Measurements from ENCODE around the gene RNF38. TPM values are rescaled to one million over a fixed set of nuclear protein-coding genes. Genes with fewer than 3 reads are reported as not detected.
"Not testable (repeated sequence)": the region's sequence is repeated elsewhere in the genome, so short reads cannot be mapped to it uniquely, and the experiment has no call there.

RNF38 gene
- total RNA-seq, 4 donors from 2014 or later, result 36.9 to 61.4 (median 41.9) TPM

DNA sequence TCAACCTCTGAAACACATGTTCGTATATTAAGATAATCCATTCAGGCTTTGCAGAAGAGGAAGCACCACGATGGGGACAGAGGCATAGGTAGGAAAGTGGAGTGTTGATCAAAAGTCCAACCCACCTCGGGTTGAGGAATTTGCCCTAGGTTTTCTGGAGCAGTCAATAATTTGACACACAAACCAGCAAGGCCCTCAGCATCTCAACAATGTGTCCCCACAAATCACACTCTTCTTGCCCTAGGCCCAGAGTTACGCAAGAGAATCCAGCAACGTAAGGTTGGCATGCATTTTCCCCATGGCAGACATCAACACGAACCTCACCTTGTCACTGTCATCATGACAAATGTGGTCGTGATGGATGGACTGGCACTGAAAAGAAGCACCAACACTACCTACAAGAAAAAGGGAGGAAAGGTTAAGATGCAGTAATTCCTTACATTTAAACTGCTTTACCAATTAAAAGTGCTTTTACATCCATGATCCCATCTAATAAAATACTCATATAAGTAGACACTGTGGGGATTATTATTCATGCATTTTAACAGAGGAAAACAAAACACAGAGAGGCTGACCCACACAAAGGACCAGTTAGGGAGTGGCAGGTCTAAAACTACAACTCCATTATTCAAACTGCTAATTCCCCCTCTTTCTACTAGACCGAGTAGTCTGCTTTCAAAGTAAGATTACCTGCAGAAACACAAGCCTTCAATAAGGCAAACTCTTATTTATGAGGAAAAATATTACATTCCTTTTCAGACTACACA is 24.4 kb upstream of the RNF38 start:
- TF ChIP-seq POLR2A (IDR thresholded peaks at IDR 0.05), result no peak
- TF ChIP-seq, protein P1, sequence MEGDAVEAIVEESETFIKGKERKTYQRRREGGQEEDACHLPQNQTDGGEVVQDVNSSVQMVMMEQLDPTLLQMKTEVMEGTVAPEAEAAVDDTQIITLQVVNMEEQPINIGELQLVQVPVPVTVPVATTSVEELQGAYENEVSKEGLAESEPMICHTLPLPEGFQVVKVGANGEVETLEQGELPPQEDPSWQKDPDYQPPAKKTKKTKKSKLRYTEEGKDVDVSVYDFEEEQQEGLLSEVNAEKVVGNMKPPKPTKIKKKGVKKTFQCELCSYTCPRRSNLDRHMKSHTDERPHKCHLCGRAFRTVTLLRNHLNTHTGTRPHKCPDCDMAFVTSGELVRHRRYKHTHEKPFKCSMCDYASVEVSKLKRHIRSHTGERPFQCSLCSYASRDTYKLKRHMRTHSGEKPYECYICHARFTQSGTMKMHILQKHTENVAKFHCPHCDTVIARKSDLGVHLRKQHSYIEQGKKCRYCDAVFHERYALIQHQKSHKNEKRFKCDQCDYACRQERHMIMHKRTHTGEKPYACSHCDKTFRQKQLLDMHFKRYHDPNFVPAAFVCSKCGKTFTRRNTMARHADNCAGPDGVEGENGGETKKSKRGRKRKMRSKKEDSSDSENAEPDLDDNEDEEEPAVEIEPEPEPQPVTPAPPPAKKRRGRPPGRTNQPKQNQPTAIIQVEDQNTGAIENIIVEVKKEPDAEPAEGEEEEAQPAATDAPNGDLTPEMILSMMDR (IDR thresholded peaks at IDR 0.05), result no peak
- Histone ChIP-seq H3K27ac (no peak overlapping the region), H3K36me3 (no peaks in the 10 kb centered on the region), H3K4me3 (replicated peaks in 1 of 3) (no peak overlapping the region), H3K9me3 (no peaks in the 10 kb centered on the region), H3K27me3 (no peaks in the 10 kb centered on the region), H3K4me1 (peaks cover 11 to 14% of the 10 kb centered on the region in 2 donors)
- DNase-seq, result no peak
- 86 to 87% methylated on average over 8 of the region's 8 CpGs for WGBS, 2 donors
- intact Hi-C loops (cut with DNase I), result no loop called here

- no peak for DNase-seq
- Histone ChIP-seq H3K4me1 (peaks cover 22 to 25% of the 10 kb centered on the region in 2 donors), H3K9me3 (no peaks in the 10 kb centered on the region), H3K4me3 (replicated peaks in 1 of 3) (no peak overlapping the region), H3K27me3 (no peaks in the 10 kb centered on the region), H3K36me3 (no peaks in the 10 kb centered on the region), H3K27ac (peak overlapping the region in 1 of 3 donors; percentile 6)
- no peak for TF ChIP-seq POLR2A (IDR thresholded peaks at IDR 0.05)
- TF ChIP-seq, protein P1 (IDR thresholded peaks at IDR 0.05), result no peak
- WGBS, 2 donors, result 84 to 87% methylated on average over 3 of the region's 3 CpGs
- intact Hi-C loops (cut with DNase I), result no loop called here
Measured at GRCh38 chr9:36423206-36423605, 23.1 kb upstream of the RNF38 start.

- intact Hi-C loops (cut with DNase I), result no loop called here
- H3K36me3 ChIP-seq, result no peaks in the 10 kb centered on the region
- peak overlapping the region; percentile 49 to 81 (median 65) for H3K27ac ChIP-seq
- H3K4me3 ChIP-seq (replicated peaks in 1 of 3), result no peak overlapping the region
- DNase-seq, result peak; percentile 81 to 85
- TF ChIP-seq, protein P1 (IDR thresholded peaks at IDR 0.05), result no peak
- no peak for TF ChIP-seq POLR2A (IDR thresholded peaks at IDR 0.05)
- H3K4me1 ChIP-seq, result peaks cover 34 to 36% of the 10 kb centered on the region in 2 donors
- WGBS, 2 donors, result 56 to 62% methylated on average over 9 of the region's 9 CpGs
- no peaks in the 10 kb centered on the region for H3K9me3 ChIP-seq
- H3K27me3 ChIP-seq, result no peaks in the 10 kb centered on the region
Measured at GRCh38 chr9:36416890-36417289, 16.8 kb upstream of the RNF38 start.

DNA sequence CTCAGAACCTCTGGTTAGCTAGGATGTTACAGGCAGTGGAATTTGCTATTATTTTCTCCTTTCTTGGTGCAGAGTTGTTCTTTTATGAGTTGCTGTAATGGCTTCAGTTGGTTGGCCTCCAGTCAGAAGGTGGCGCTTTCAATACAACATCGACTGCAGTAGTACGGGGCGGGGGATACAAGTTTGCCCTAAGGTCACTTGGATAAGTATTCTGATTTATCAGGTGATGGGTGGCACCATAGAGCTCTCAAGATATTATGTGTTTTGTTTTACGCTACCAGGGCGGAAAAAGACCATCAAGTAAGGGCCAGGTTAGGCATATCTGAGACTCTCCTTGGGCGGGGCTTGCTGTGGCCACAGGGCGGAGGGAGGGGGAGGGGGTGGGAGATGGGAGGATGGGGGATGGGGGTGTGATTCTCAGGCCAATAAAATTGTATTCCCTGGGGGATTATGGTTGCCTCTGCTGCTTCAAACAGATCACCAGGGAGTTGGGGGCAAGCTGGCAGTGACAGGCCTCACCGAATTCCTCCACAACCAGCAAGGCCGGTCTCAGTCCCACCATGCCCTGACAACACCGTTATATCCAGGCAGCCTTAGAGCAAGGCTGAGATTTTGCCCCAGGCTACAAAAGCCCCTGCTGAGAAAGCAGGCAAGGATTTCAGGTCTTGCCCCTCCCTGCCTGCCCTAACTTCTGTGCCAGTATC is 15.9 kb upstream of the RNF38 start:
- WGBS, 2 donors, result 88 to 94% methylated on average over 9 to 11 of the region's 11 CpGs
- intact Hi-C loops (cut with DNase I), result no loop called here
- H3K27ac ChIP-seq, result peak overlapping the region in 2 of 3 donors; percentile 49 to 81
- TF ChIP-seq POLR2A (IDR thresholded peaks at IDR 0.05), result no peak
- TF ChIP-seq, protein P1 (IDR thresholded peaks at IDR 0.05), result no peak
- H3K36me3 ChIP-seq, result no peaks in the 10 kb centered on the region
- H3K4me1 ChIP-seq, result peaks cover 34 to 36% of the 10 kb centered on the region in 2 donors
- no peak for DNase-seq
- H3K4me3 ChIP-seq (replicated peaks in 1 of 3), result no peak overlapping the region
- H3K27me3 ChIP-seq, result no peaks in the 10 kb centered on the region
- H3K9me3 ChIP-seq, result no peaks in the 10 kb centered on the region

DNA sequence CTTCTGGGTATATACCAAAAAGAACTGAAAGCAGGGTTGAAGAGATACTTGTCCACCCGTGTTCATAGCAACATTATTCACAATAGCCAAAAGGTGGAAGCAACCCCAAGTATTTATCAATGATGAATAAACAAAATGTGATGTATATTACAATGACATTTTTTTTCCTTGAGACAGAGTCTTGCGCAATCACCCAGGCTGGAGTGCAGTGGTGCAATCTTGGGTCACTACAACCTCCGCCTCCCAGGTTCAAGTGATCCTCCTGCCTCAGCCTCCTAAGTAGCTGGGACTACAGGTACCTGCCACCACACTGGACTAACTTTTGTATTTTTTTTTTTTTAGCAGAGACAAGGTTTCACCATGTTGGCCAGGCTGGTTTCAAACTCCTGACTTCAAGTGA is 11.3 kb upstream of the RNF38 start:
- 96 to 98% methylated on average over 3 of the region's 3 CpGs for WGBS, 2 donors
- not testable (repeated sequence) for H3K27ac ChIP-seq; H3K9me3 ChIP-seq; DNase-seq; H3K27me3 ChIP-seq; H3K36me3 ChIP-seq; H3K4me3 ChIP-seq (replicated peaks in 1 of 3)
- intact Hi-C loops (cut with DNase I), result loop anchor here (5.0 kb wide), 1 partner anchor 36 kb away; no protein-coding TSS in a partner anchor
- H3K4me1 ChIP-seq, result peaks cover 10 to 15% of the 10 kb centered on the region in 2 donors

- H3K9me3 ChIP-seq; H3K27me3 ChIP-seq; H3K4me3 ChIP-seq (replicated peaks in 1 of 3); H3K36me3 ChIP-seq; DNase-seq: not testable (repeated sequence)
- peak overlapping the region in 1 of 3 donors; percentile 46 for H3K27ac ChIP-seq
- intact Hi-C loops (cut with DNase I), result loop anchor here (5.0 to 10.0 kb wide), 2 partner anchors 76 to 148 kb away; no protein-coding TSS in a partner anchor
- 96 to 97% methylated on average over 4 of the region's 4 CpGs for WGBS, 2 donors
- peaks cover 10 to 15% of the 10 kb centered on the region in 2 donors for H3K4me1 ChIP-seq
Measured at GRCh38 chr9:36409076-36409475, 9.0 kb upstream of the RNF38 start.
